HCEC 1CT (cell line): Measurements from ENCODE around the gene TNFRSF12A.

Source experiments
- DNase-seq: peaks from one replicate; pipeline ENCODE4 v3.0.0-alpha.2; 2017

The TNFRSF12A gene

GRCh38 chr16:2986623-2987188 is 33.5 kb upstream of the TNFRSF12A start:
- DNase-seq = no peak

DNA sequence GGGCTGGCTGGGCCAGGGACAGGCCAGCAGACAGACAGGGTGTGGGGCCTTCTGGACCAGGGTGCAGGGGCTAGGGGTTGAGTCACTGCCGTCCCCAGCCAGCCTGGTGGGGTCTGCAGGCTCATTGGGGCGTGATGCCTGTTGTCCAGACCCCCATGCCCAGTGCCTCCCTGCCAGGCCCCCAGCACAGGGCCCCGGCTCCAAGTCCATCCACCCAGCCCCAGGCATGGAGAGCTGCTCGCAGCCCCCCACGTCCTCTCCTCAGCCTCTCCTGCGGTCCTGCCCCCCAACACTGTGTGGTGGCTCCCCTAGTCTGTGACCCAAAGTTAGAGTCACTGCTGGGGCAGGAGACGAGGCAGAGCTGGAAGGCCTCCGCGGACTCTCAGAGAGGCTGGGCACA is 32.9 kb upstream of the TNFRSF12A start:
- DNase-seq = no peak

GRCh38 chr16:2987833-2988232 is 32.3 kb upstream of the TNFRSF12A start:
- DNase-seq = no peak

DNA sequence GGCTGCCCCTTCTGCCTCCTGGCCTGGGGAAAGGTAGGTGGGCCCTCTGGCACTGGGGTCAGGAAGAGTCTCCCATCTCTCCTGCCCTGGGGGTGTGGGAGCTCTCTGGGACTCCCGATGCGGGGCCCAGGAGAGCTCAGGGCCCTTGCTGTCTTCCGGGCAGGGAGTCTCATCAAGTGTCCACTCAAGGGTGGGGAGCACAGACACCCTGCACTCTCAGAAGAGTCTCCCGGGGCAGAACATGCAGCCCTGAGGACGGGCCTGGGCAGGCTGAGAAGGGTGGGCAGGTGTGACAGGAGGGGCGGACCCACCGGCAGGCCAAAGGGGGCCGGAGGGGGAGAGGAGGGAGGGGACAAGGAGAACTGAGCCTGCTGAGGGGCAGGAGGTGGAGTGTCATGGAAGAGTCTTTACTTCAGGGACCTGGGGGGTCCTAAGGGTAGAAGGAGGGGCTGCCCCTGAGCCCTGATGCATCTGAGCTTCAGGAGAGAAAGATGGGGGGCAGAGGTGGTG is 31.5 kb upstream of the TNFRSF12A start:
- DNase-seq = no peak

- DNase-seq = no peak
These were observed 29.3 kb upstream of the TNFRSF12A start for GRCh38 chr16:2990891-2991290.

DNA sequence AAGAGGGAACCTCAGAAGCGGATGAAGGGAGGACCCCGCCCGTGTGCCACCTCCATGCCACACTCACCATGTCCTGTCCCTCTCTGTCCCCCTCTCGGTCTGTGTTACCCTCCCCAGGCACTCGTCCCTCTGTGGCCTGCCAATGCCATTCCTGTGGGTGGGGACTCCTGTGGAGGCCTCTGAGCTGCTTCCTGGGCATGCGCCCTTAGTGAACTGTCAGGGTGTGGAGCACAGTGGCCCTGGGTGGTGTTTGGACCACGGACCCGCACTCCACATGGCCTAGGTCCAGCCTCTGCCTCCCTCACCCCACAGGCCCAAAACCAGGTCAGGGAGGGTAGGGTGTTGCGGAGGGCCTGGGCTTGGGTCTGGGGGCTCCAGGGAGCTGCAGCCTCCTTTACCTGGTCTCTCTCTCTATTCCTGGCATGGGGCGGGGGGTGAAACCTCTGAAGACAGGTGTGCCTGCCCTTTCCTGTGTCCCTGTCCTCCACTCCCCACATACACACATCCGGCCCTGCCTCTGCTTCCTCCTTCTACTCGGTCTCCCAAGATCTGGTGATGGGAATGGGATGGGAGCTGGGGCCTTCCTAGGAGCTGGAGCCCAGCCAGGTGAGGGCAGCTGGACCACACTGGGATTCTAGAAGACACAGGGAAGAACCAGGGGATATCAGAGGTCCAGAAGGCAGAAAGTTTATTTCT is 28.5 kb upstream of the TNFRSF12A start:
- no peak for DNase-seq

DNA sequence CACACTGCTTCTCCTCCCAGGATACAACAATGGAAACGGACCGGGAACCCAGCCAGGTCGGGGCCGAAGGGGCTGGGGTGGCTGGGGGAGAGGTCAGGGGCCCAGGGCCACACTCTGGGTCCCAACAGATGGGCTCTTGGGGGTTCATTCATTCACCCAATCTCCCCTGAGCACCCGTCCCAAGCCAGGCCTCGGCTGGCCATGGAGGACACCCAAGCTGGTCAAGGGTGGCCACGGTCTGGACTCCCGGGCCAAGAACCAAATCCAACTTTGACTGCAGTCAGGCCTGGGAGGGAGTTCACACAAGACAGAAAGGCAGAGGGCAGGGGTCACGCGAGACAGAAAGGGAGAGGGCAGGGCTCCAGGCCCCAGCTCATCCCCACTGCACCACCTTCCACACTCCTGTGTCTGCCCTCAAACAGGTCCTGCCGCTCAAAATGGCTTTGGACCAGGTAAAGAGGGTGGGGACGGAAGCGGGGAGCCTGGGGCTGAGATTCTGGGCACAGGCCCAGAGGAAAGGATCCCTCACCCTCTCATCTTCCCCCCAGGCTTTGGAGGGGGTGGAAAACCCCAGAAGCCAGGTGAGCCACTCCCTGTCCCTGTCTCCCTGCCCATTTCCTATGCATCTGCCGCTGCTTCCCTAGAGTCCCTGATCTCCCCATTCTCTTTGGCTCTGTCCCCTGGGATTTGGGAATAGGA is 27.6 kb upstream of the TNFRSF12A start:
- no peak for DNase-seq

GRCh38 chr16:2996298-2996697 is 23.9 kb upstream of the TNFRSF12A start:
- DNase-seq = no peak

GRCh38 chr16:2999929-3000328 is 20.2 kb upstream of the TNFRSF12A start:
- no peak for DNase-seq

GRCh38 chr16:3000540-3000939 is 19.6 kb upstream of the TNFRSF12A start:
- DNase-seq = no peak

- DNase-seq = no peak
These were observed 18.9 kb upstream of the TNFRSF12A start for GRCh38 chr16:3001316-3001715.

DNA sequence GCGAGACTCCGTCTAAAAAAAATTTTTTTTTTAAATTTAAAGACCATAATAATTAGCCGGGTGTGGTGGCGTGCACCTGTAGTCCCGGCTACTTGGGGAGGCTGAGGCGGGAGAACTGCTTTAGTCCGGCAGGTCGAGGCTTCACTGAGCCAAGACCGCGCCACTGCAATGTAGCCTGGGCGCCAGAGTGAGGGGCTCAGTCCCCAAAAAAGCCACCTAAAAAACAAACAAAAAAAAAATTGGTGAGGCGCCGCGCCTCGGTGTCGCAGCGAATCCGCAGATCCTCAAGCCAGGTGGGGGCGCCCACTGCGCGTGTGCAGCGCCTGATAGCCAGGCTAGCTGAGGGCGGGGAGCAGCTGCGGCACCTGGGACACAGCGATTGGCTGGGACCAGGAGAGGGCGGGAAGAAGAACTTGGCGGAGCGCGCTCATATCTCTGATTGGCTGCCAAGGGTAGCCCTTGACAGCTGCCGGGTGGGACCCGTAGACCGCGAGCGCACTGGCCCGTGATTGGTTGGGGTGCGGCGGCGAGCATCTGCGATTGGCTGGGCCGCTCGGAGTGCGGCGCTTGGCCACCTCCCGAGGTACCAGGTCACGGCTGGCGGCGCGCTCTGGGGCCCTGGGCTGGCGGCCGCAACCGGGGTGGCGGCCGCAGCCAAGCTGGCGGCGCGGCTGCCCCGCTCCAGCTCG is 16.4 kb upstream of the TNFRSF12A start:
- DNase-seq = peak; percentile 98

GRCh38 chr16:3004319-3004718 is 15.8 kb upstream of the TNFRSF12A start:
- no peak for DNase-seq

- no peak for DNase-seq
These were observed 15.3 kb upstream of the TNFRSF12A start for GRCh38 chr16:3004781-3005284.

DNA sequence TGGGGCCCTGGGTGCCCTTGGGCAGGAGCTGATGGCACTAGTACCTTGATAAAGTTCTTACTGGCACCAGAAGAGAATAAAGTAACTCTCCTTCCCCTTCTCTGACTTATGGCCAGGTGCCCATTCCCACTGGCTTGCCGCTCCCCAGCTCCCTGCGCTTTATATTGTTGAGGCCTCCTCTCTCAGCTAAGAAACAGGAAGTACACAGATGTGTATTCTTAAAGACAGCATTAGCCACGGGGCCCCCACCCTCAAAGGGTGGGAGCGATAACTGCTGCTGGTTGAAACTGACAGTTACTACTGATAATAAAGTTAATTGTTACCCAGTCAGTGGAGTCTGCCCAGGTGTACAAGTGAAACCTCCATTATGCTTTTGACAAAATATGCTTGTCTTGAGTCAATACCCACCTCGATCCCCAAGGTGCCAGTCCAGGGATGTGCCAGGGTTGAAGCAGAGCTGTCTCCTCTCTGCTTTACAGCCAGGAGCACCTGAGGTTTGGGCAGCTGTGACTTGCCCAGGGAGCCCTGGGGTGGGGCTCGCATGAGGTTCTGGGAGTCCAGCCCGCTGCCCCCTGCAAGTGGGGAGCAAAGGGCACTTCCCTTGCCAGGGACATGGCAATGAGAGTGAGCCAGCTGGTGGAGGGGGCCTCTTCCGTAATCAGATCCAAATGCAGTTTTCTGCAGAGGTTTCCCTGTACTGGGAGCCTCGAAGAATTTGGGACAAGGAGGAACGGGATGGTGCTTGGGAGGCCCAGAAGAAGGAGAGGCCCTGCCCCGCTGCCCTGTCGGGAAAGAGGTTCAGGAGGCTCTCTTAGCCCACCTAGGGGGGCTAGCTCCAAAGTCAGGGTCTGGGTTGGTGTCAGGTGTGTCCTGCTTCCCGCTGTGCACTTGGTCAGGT is 12.9 kb upstream of the TNFRSF12A start:
- no peak for DNase-seq

DNA sequence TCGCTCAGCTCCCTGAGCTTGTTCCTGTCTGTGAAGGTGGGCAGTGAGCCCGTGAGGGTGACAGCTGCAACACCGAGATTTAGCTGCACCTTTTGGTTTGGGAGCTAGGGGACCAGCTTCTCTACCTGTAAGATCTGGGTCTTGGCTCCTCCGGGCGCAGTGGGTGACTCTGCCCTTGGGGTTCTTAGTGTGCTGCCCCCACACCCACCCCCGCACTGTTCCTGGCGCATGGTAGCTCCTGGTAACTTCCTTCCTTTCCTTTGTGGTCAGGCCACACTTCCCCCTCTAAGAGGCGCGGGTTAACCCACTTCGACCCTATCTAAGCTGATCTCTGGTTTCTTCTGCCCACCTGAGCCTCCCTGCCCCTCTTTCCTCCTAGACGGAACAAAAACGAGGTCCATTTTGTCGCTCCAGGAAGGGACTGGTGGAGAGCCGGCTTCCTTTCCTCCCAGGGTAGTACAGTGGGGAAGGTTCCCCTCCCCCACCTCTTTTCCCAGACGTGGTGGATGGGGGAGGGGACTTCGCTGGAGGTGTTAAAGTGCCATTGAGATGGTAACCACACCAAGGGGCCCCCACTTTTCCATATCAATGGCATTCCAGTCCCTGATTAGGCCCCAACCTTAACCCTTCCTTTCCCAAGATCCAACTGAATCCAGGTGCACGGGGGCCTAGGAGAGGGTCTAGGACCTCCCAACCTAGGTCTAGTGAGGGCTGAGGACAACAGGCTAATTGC is 12.0 kb upstream of the TNFRSF12A start:
- DNase-seq = no peak

DNA sequence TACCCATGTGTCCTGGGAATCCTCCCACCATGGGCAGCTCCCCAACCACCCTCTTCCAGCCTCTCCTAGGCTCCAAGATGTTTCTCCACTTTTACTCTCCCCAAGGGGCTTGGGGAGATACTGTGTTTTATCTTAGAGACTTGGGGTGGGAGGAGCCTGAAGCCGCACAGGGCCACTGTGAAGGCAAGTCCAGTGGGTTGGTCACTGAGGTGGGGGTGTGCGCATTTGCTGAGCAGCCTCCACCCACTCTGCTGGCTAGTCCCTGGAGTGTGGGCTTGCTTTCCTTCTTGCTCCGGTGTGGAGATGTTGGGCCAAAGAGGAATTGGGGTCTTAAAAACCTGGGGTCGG is 11.5 kb upstream of the TNFRSF12A start:
- no peak for DNase-seq

GRCh38 chr16:3009568-3010390 is 10.4 kb upstream of the TNFRSF12A start:
- DNase-seq = no peak

- no peak for DNase-seq
These were observed 9.7 kb upstream of the TNFRSF12A start for GRCh38 chr16:3010510-3010909.

DNA sequence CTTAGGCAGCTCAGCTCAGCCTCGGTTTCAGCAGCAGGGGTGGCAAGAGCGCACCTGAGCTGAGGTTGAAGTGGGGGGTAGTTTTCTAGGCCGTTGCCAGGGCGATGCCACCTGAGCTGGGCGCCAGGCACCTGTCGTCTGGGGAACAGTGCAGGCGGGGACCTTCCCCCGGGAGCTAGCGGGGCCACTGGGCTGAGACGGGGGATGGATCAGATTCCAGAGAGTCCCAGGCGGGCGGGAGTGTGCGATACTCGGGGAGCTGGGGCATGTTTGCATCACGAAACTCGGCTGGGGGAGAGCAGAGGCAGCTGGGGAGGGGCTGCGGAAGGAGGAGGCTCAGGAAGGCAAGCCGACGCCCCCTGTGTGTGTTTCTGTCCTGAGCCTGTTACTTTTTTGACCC is 7.9 kb upstream of the TNFRSF12A start:
- DNase-seq = no peak
